SK-N-SH treated with all-trans-retinoic acid at 6 μM for 48 hours (cell line): Measurements from ENCODE around the gene WWC1.

Source experiments
- CSDC2 ChIP-seq: fragments of 250-450 bp; sonication (Bioruptor Pico); IDR thresholded peaks from 2 replicates; pipeline ENCODE4 v1.5.0; 2020; ENCODE audit warnings: mild to moderate bottlenecking, moderate library complexity
- GLIS3 ChIP-seq: fragments of 250-450 bp; sonication (Bioruptor Pico); IDR thresholded peaks from 2 replicates; pipeline ENCODE4 v1.5.0; 2020; ENCODE audit warnings: mild to moderate bottlenecking, moderate library complexity
- ISL1 ChIP-seq: fragments of 250-450 bp; sonication (Bioruptor Pico); IDR thresholded peaks from 2 replicates; pipeline ENCODE4 v2.1.2; 2022; ENCODE audit warnings: mild to moderate bottlenecking, moderate library complexity
- RARB ChIP-seq: fragments of 250-450 bp; sonication (Bioruptor Pico); IDR thresholded peaks from 2 replicates; pipeline ENCODE4 v1.8.0; 2021; ENCODE audit warnings: mild to moderate bottlenecking, moderate library complexity
- TCF4 ChIP-seq: fragments of 250-450 bp; sonication (Bioruptor Pico); IDR thresholded peaks from 2 replicates; pipeline ENCODE4 v1.8.0; 2021; ENCODE audit warnings: mild to moderate bottlenecking, moderate library complexity, borderline replicate concordance
- ZFP3 ChIP-seq: fragments of 250-450 bp; sonication (Bioruptor Pico); IDR thresholded peaks from 2 replicates; pipeline ENCODE4 v1.5.0; 2020; ENCODE audit warnings: mild to moderate bottlenecking, moderate library complexity
- TF ChIP-seq, protein P1 (sequence below): fragments of 250-450 bp; sonication (Bioruptor Pico); IDR thresholded peaks from 2 replicates; pipeline ENCODE4 v1.8.0; 2020; ENCODE audit warnings: mild to moderate bottlenecking, moderate library complexity, borderline replicate concordance
- TF ChIP-seq, protein P2 (sequence below): fragments of 250-450 bp; sonication (Bioruptor Pico); IDR thresholded peaks from 2 replicates; pipeline ENCODE4 v1.5.0; 2020; ENCODE audit warnings: mild to moderate bottlenecking, moderate library complexity

DNA sequence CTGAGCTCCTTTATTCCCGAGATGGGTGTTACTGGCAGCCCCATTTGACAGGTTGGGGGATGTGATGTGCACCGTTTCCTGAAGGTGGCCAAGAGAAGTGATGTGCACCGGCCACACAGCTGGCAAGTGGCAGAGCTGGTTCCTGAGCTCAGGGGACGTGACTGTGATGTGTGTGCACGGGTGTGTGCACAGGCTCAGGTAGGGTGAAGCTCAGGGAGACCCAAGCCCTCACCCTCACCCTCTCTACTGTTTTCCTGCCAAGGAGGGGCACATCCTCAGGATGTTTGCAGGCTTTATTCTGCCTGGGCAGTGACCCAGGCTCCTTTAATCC lies 56.6 kb downstream of the WWC1 start:
- TF ChIP-seq GLIS3 (CRISPR knock-in tag) (no peak), ZFP3 (no peak), TCF4 (CRISPR knock-in tag) (no peak), RARB (no peak), CSDC2 (CRISPR knock-in tag) (no peak), ISL1 (CRISPR knock-in tag) (no peak)
- TF ChIP-seq, protein P1, sequence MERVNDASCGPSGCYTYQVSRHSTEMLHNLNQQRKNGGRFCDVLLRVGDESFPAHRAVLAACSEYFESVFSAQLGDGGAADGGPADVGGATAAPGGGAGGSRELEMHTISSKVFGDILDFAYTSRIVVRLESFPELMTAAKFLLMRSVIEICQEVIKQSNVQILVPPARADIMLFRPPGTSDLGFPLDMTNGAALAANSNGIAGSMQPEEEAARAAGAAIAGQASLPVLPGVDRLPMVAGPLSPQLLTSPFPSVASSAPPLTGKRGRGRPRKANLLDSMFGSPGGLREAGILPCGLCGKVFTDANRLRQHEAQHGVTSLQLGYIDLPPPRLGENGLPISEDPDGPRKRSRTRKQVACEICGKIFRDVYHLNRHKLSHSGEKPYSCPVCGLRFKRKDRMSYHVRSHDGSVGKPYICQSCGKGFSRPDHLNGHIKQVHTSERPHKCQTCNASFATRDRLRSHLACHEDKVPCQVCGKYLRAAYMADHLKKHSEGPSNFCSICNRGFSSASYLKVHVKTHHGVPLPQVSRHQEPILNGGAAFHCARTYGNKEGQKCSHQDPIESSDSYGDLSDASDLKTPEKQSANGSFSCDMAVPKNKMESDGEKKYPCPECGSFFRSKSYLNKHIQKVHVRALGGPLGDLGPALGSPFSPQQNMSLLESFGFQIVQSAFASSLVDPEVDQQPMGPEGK, result no peak
- TF ChIP-seq, protein P2, sequence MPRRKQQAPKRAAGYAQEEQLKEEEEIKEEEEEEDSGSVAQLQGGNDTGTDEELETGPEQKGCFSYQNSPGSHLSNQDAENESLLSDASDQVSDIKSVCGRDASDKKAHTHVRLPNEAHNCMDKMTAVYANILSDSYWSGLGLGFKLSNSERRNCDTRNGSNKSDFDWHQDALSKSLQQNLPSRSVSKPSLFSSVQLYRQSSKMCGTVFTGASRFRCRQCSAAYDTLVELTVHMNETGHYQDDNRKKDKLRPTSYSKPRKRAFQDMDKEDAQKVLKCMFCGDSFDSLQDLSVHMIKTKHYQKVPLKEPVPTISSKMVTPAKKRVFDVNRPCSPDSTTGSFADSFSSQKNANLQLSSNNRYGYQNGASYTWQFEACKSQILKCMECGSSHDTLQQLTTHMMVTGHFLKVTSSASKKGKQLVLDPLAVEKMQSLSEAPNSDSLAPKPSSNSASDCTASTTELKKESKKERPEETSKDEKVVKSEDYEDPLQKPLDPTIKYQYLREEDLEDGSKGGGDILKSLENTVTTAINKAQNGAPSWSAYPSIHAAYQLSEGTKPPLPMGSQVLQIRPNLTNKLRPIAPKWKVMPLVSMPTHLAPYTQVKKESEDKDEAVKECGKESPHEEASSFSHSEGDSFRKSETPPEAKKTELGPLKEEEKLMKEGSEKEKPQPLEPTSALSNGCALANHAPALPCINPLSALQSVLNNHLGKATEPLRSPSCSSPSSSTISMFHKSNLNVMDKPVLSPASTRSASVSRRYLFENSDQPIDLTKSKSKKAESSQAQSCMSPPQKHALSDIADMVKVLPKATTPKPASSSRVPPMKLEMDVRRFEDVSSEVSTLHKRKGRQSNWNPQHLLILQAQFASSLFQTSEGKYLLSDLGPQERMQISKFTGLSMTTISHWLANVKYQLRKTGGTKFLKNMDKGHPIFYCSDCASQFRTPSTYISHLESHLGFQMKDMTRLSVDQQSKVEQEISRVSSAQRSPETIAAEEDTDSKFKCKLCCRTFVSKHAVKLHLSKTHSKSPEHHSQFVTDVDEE (CRISPR knock-in tag), result no peak
